ENCODE results near the gene NOTCH3. TPM values are rescaled to one million over a fixed set of nuclear protein-coding genes. Genes with fewer than 3 reads are reported as not detected.

The NOTCH3 gene
- total and polyA plus RNA-seq, 9 donors, result 6.1 to 47.6 (median 17.9) TPM

- no peaks in the 10 kb centered on the region for H3K9me3 ChIP-seq
Measured at GRCh38 chr19:15155296-15155695, 45.5 kb downstream of the NOTCH3 start.

GRCh38 chr19:15154002-15154612, 46.7 kb downstream of the NOTCH3 start:
- Histone ChIP-seq H3K27ac (no peak overlapping the region), H3K4me3 (no peak overlapping the region), H3K36me3 (no peaks in the 10 kb centered on the region), H3K9me3 (no peaks in the 10 kb centered on the region), H3K27me3 (no peaks in the 10 kb centered on the region), H3K4me1 (ENCODE audit: insufficient read depth) (no peaks in the 10 kb centered on the region)
- TF ChIP-seq CTCF (IDR thresholded peaks at IDR 0.05), result no peak
- no peak for TF ChIP-seq EP300 (IDR thresholded peaks at IDR 0.05)
- TF ChIP-seq POLR2A (IDR thresholded peaks at IDR 0.05), result no peak
- no peak for DNase-seq
- 93 to 97% (median 95%) methylated on average over 3 of the region's 3 CpGs for WGBS, 3 donors
- intact Hi-C loops (cut with DNase I), result loop anchor here in 2 of 4 donors (5.0 kb wide), 1 partner anchor 62 kb away; no protein-coding TSS in a partner anchor

More at GRCh38 chr19:15155296-15155695, 45.5 kb downstream of the NOTCH3 start:
- H3K27me3 ChIP-seq, result no peaks in the 10 kb centered on the region
- no peak for TF ChIP-seq POLR2A (IDR thresholded peaks at IDR 0.05)
- TF ChIP-seq CTCF (IDR thresholded peaks at IDR 0.05), result no peak
- no peak for TF ChIP-seq EP300 (IDR thresholded peaks at IDR 0.05)
- no peak overlapping the region for H3K4me3 ChIP-seq
- DNase-seq, result no peak
- 88 to 91% (median 89%) methylated on average over 5 of the region's 5 CpGs for WGBS, 3 donors
- intact Hi-C loops (cut with DNase I), result loop anchor here in 1 of 4 donors (5.0 kb wide), 1 partner anchor 58 kb away; no protein-coding TSS in a partner anchor
- H3K36me3 ChIP-seq, result no peaks in the 10 kb centered on the region
- no peaks in the 10 kb centered on the region for H3K4me1 ChIP-seq (ENCODE audit: insufficient read depth)
- H3K27ac ChIP-seq, result no peak overlapping the region

- no peak for DNase-seq
- H3K4me3 ChIP-seq, result no peak overlapping the region
- no peaks in the 10 kb centered on the region for H3K36me3 ChIP-seq
- no peak overlapping the region for H3K27ac ChIP-seq
- H3K4me1 ChIP-seq (ENCODE audit: insufficient read depth), result no peaks in the 10 kb centered on the region
- no peaks in the 10 kb centered on the region for H3K9me3 ChIP-seq
- TF ChIP-seq EP300 (IDR thresholded peaks at IDR 0.05) (no peak), CTCF (IDR thresholded peaks at IDR 0.05) (no peak), POLR2A (IDR thresholded peaks at IDR 0.05) (no peak)
- WGBS, 3 donors, result 64 to 71% (median 69%) methylated on average over 5 of the region's 5 CpGs
- H3K27me3 ChIP-seq, result no peaks in the 10 kb centered on the region
- intact Hi-C loops (cut with DNase I), result loop anchor here in 3 of 4 donors (5.0 to 10.0 kb wide), 3 partner anchors 55 to 413 kb away; no protein-coding TSS in a partner anchor
Measured at GRCh38 chr19:15149737-15150136, 51.1 kb downstream of the NOTCH3 start.

- Histone ChIP-seq H3K4me1 (ENCODE audit: insufficient read depth) (no peaks in the 10 kb centered on the region), H3K27ac (no peak overlapping the region), H3K4me3 (no peak overlapping the region), H3K27me3 (no peaks in the 10 kb centered on the region), H3K9me3 (no peaks in the 10 kb centered on the region), H3K36me3 (no peaks in the 10 kb centered on the region)
- TF ChIP-seq POLR2A (IDR thresholded peaks at IDR 0.05) (no peak), EP300 (IDR thresholded peaks at IDR 0.05) (no peak)
- DNase-seq, result no peak
- WGBS, 3 donors, result 92 to 98% (median 93%) methylated on average over 1 of the region's 1 CpG
- intact Hi-C loops (cut with DNase I), result loop anchor here in 2 of 4 donors (5.0 to 10.0 kb wide), 2 partner anchors 52 to 415 kb away; no protein-coding TSS in a partner anchor
Measured at GRCh38 chr19:15147090-15147489, 53.7 kb downstream of the NOTCH3 start.

GRCh38 chr19:15144046-15144646, 56.6 kb downstream of the NOTCH3 start:
- no peak for DNase-seq
- no peaks in the 10 kb centered on the region for H3K27me3 ChIP-seq
- 71 to 98% (median 88%) methylated on average over 1 of the region's 1 CpG for WGBS, 3 donors
- no peaks in the 10 kb centered on the region for H3K9me3 ChIP-seq
- no peaks in the 10 kb centered on the region for H3K36me3 ChIP-seq
- H3K4me1 ChIP-seq (ENCODE audit: insufficient read depth), result no peaks in the 10 kb centered on the region
- H3K4me3 ChIP-seq, result no peak overlapping the region
- TF ChIP-seq CTCF (IDR thresholded peaks at IDR 0.05), result no peak
- no peak for TF ChIP-seq EP300 (IDR thresholded peaks at IDR 0.05)
- TF ChIP-seq POLR2A (IDR thresholded peaks at IDR 0.05), result no peak
- intact Hi-C loops (cut with DNase I), result loop anchor here in 1 of 4 donors (10.0 kb wide), 1 partner anchor 49 kb away; no protein-coding TSS in a partner anchor
- no peak overlapping the region for H3K27ac ChIP-seq

Measured in ovary (tissue), 9 donors.